HG03571 (cell line): Measurements from ENCODE around the gene ZNF500.

ENCODE experiments used
- ATAC-seq: cut with Tn5 transposase; IDR thresholded peaks from one replicate; pipeline ENCODE4 v1.9.1; 2021; ENCODE audit not compliant: unreplicated experiment

Gene ZNF500

GRCh38 chr16:4713663-4714501, 53.1 kb downstream of the ZNF500 start:
- ATAC-seq: no peak

- no peak for ATAC-seq
Measured at GRCh38 chr16:4709481-4709880, 57.5 kb downstream of the ZNF500 start.

GRCh38 chr16:4706871-4707270, 60.1 kb downstream of the ZNF500 start:
- ATAC-seq: no peak

GRCh38 chr16:4704913-4705312, 62.0 kb downstream of the ZNF500 start:
- no peak for ATAC-seq

GRCh38 chr16:4704491-4704890, 62.5 kb downstream of the ZNF500 start:
- ATAC-seq: no peak

GRCh38 chr16:4703906-4704305, 63.1 kb downstream of the ZNF500 start:
- no peak for ATAC-seq

- no peak for ATAC-seq
Measured at GRCh38 chr16:4702466-4702808, 64.5 kb downstream of the ZNF500 start.

- no peak for ATAC-seq
Measured at GRCh38 chr16:4701791-4702465, 65.0 kb downstream of the ZNF500 start.

GRCh38 chr16:4700997-4701743, 65.8 kb downstream of the ZNF500 start:
- ATAC-seq: no peak

GRCh38 chr16:4700380-4700996, 66.5 kb downstream of the ZNF500 start:
- no peak for ATAC-seq

- ATAC-seq: no peak
Measured at GRCh38 chr16:4699046-4699556, 67.9 kb downstream of the ZNF500 start.

- ATAC-seq: no peak
Measured at GRCh38 chr16:4698321-4699045, 68.5 kb downstream of the ZNF500 start.
